Naive thymus-derived CD8-positive, alpha-beta T cell (primary cell): ENCODE results near the gene TMEM14B. TPM values are rescaled to one million over a fixed set of nuclear protein-coding genes. Genes with fewer than 3 reads are reported as not detected.

ENCODE experiments used
- ATAC-seq, 2 donors: fragments of 150-1000 bp; cut with Tn5 transposase in 1 of 2; sonication (Bioruptor Pico), chemical (Tn5 transposase) in 1 of 2; 1 replicate in 1 of 2; 2 replicates in 1 of 2; pipeline ENCODE4 v1.10.0; 2021; ENCODE audit warnings: mild to moderate bottlenecking in 2 of 2, moderate library complexity in 2 of 2
- POLR2A ChIA-PET: fragments of 350-600 bp; sonication (Branson Sonifier 250); formaldehyde crosslinking; loops from one replicate; lab custom pipeline; 2021; ENCODE audit warnings: antibody characterized with exemption; lab: Charles Lee
- DNase-seq, 10 donors: peaks; one replicate each; pipeline versions ENCODE4 v3.0.0 to v3.0.0-alpha.2; 2020 to 2022
- H3K27ac Mint-ChIP-seq, 10 donors: one replicate each; pipeline ENCODE4 v1.8.0; 2020 to 2022; ENCODE audit warnings: mild to moderate bottlenecking in 10 of 10, mixed read lengths in 10 of 10, moderate library complexity in 4 of 10, inconsistent platforms in 1 of 10
- H3K27me3 Mint-ChIP-seq, 5 donors: one replicate each; pipeline ENCODE4 v1.8.0; 2021 to 2022; ENCODE audit warnings: mixed read lengths in 5 of 5
- H3K36me3 Mint-ChIP-seq, 3 donors: one replicate each; pipeline ENCODE4 v1.8.0; 2020 to 2022; ENCODE audit warnings: mixed read lengths in 3 of 3, mild to moderate bottlenecking in 2 of 3, inconsistent platforms in 1 of 3
- H3K4me1 Mint-ChIP-seq, 4 donors: one replicate each; pipeline ENCODE4 v1.8.0; 2021 to 2022; ENCODE audit warnings: mixed read lengths in 4 of 4
- H3K4me3 Mint-ChIP-seq, 10 donors: one replicate each; pipeline ENCODE4 v1.8.0; 2020 to 2022; ENCODE audit warnings: mild to moderate bottlenecking in 10 of 10, mixed read lengths in 10 of 10, moderate library complexity in 6 of 10, inconsistent platforms in 1 of 10
- H3K9me3 Mint-ChIP-seq, 9 donors: one replicate each; pipeline ENCODE4 v1.8.0; 2020 to 2022; ENCODE audit warnings: mixed read lengths in 9 of 9, mild to moderate bottlenecking in 3 of 9, inconsistent platforms in 1 of 9, moderate library complexity in 1 of 9
- polyA plus RNA-seq, 3 donors: library from polyadenylated mRNA; unstranded; fragments of 300-500 nt; fragmentation: Illumina TruSeq; gene quantifications; one replicate each; pipeline ENCODE4 v1.2.3, GENCODE V29; 2021
- total RNA-seq, 8 experiments: library from RNA in 2 of 8; stranded (reverse) in 2 of 8; gene quantifications; one replicate each; pipeline ENCODE4 v1.2.3 and lab custom pipeline; 2021 to 2026

TMEM14B gene
- total and polyA plus RNA-seq, 5 experiments from 2014 or later = 76.4 to 241 (median 194) TPM

DNA sequence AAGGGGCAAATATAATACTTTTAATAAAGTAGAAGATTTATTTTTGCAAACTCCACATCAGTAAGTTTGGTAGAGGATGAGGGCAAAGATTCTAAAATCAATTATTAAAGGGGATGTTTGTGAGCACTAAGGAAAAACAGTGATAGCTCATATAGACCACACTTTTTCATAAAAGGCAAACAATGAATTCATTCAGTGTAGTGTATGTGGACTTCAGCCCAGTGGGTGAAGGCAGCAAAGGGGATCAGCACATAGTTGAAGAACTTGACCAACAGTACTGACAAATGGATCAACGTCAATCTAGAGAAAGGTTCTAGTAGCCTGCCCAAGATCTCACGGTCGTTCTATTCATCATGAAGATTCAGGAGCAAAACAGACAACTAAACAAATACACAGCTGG, 45.4 kb downstream of the TMEM14B start:
- H3K4me1 Mint-ChIP-seq = peaks cover 0 to 5% (median 0%) of the 10 kb centered on the region in 4 donors

DNA sequence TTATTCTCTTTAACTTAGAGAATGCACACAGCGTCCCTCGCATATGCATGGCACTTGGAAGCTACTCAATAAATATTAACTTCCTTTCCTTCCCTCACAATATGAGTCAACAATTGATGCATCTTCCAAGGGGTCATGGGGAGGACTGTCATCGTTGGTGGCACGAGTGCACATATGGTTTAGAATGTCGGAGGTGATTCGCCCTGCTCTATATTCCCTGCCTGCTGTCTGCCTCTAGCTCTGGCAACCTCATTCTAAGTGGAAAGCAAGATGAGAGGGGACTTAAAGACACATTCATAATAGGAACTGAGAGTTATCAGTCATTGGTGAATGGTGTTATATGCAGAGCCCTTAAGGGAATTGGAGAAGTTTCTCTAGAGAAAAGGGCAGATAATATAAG, 46.1 kb downstream of the TMEM14B start:
- Mint-ChIP-seq H3K27me3 (no peaks in the 10 kb centered on the region), H3K27ac (no peak overlapping the region), H3K36me3 (peaks cover 0 to 25% (median 5%) of the 10 kb centered on the region in 3 donors), H3K4me3 (no peak overlapping the region), H3K9me3 (no peaks in the 10 kb centered on the region), H3K4me1 (peaks cover 0 to 5% (median 0%) of the 10 kb centered on the region in 4 donors)
- POLR2A ChIA-PET = no interaction called here
- DNase-seq (no peak), ATAC-seq (no peak)

More for the DNA sequence above, 45.4 kb downstream of the TMEM14B start:
- Mint-ChIP-seq H3K4me3 (no peak overlapping the region), H3K27me3 (no peaks in the 10 kb centered on the region), H3K9me3 (no peaks in the 10 kb centered on the region), H3K36me3 (peaks cover 0 to 26% (median 5%) of the 10 kb centered on the region in 3 donors), H3K27ac (peak overlapping the region in 1 of 10 donors; percentile 37)
- DNase-seq (no peak), ATAC-seq (no peak)
- POLR2A ChIA-PET = no interaction called here

DNA sequence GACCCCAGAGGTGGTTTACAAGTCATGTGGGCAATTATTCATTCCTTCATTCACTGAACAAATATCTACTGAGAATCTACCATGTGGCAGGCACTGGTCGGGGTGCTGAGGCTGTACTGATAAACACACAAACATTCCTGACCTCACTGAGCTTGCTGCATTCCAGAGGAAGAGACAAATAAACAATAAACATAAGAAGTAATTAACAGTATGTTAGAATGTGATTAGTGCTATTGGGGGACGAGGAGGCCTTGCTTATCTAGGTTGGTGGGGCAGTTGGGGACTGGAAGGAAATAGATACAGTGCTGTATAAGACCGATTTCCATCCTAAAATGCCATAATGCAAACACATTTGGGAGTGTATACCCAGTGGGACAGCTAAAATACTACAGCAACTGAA, 46.6 kb downstream of the TMEM14B start:
- Mint-ChIP-seq H3K4me3 (no peak overlapping the region), H3K27ac (no peak overlapping the region), H3K36me3 (peaks cover 0 to 19% (median 5%) of the 10 kb centered on the region in 3 donors), H3K4me1 (peaks cover 0 to 2% (median 0%) of the 10 kb centered on the region in 4 donors), H3K9me3 (no peaks in the 10 kb centered on the region), H3K27me3 (no peaks in the 10 kb centered on the region)
- POLR2A ChIA-PET = no interaction called here
- ATAC-seq = no peak
- no peak for DNase-seq

DNA sequence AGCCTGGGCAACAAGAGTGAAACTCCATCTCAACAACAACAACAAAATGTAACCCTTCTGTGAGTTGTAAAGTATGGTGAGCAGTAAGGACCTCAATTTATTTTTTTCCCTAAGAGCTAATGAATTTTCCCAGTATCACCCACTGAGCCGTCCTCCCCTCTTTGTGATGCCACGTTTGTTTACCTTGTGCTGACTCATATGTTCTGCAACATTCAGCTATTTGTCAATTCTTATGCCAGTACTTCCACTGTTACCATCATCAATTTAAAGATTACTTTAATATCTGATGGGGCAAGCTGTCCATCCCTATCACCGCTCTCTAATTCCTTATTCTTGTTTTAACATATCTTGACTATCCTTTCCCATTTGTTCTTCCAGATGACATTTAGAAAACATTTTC, 53.2 kb downstream of the TMEM14B start:
- DNase-seq (no peak), ATAC-seq (no peak)
- no peaks in the 10 kb centered on the region for H3K9me3 Mint-ChIP-seq
- peaks cover 0 to 4% (median 0%) of the 10 kb centered on the region in 3 donors for H3K36me3 Mint-ChIP-seq
- no peaks in the 10 kb centered on the region for H3K27me3 Mint-ChIP-seq
- no peak overlapping the region for H3K27ac Mint-ChIP-seq
- H3K4me1 Mint-ChIP-seq = no peaks in the 10 kb centered on the region
- POLR2A ChIA-PET = interaction anchor here (0.5 kb wide), 1 partner anchor 14 kb away, joined by 3 read pairs; no protein-coding TSS in a partner anchor
- H3K4me3 Mint-ChIP-seq = no peak overlapping the region

DNA sequence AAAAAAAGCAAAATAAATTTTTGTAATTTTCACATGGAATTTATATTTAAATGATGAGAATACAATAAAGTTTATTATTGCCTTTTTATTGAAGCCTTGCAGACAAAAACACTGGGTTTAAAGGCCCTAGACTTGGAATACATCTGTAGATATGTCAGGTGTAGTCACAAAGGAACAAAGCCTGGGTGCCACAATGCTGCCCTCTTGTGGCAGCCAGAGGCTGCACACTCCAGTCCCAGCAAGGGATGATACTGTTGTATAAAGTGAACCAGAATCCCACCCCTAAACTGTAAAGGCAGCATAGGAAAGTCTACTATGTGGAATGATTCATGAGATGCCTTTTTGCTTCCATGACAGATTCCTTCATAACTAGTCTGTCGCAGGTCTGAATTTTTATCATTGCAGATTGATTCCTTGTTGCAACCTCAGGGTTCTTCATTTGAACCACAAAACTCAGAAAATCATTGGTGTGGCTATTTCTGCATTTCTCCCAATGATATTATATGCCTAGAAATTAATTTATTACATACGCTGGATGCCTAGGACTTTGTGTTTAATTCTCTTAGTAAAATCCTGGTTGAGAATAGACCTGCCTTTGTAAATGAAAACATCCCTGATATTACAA, 53.7 kb downstream of the TMEM14B start:
- POLR2A ChIA-PET = interaction anchor here (0.5 kb wide), 1 partner anchor 14 kb away, joined by 3 read pairs; no protein-coding TSS in a partner anchor
- Mint-ChIP-seq H3K36me3 (peaks cover 0 to 4% (median 0%) of the 10 kb centered on the region in 3 donors), H3K27ac (no peak overlapping the region), H3K9me3 (no peaks in the 10 kb centered on the region), H3K4me1 (no peaks in the 10 kb centered on the region), H3K27me3 (no peaks in the 10 kb centered on the region), H3K4me3 (no peak overlapping the region)
- peak; percentile 75 to 85 for ATAC-seq
- peak; percentile 23 to 70 (median 56) for DNase-seq

Other genes starting within 250 kb of the TMEM14B start
- gene GCNT2, start 226.5 kb upstream of the TMEM14B start, total RNA-seq = 1 to 10 TPM; 3.9 to 4.6 TPM
- gene GCNT2, start 226.5 kb upstream of the TMEM14B start, polyA plus RNA-seq = 1 to 10 TPM in 2 of 3 donors, under 1 TPM in 1; 0.85 to 1.8 (median 1.3) TPM
- 1 to 10 TPM; 1.2 to 1.8 TPM for gene C6orf52, start 53.2 kb upstream of the TMEM14B start, total RNA-seq
- gene C6orf52, start 53.2 kb upstream of the TMEM14B start, polyA plus RNA-seq = 1 to 10 TPM in 1 of 3 donors, under 1 TPM in 1, not detected in 1; 0.60 to 1.0 TPM
- 10 to 100 TPM in 1 of 2 experiments, 1 to 10 TPM in 1; 8.5 to 11.0 TPM for gene PAK1IP1, start 52.8 kb upstream of the TMEM14B start, total RNA-seq
- 10 to 100 TPM; 17.6 to 26.9 (median 22.4) TPM for gene PAK1IP1, start 52.8 kb upstream of the TMEM14B start, polyA plus RNA-seq
- 10 to 100 TPM; 33.7 to 35.8 TPM for gene TMEM14C, start 24.7 kb upstream of the TMEM14B start, total RNA-seq
- gene TMEM14C, start 24.7 kb upstream of the TMEM14B start, polyA plus RNA-seq = 100 to 1,000 TPM in 2 of 3 donors, 10 to 100 TPM in 1; 95.9 to 205 (median 135) TPM
- not detected for gene MAK, start 90.7 kb downstream of the TMEM14B start, total RNA-seq
- gene MAK, start 90.7 kb downstream of the TMEM14B start, polyA plus RNA-seq = under 1 TPM in 2 of 3 donors, not detected in 1; 0.09 to 0.13 TPM
- gene GCM2, start 134.2 kb downstream of the TMEM14B start, total RNA-seq = not detected
- not detected for gene GCM2, start 134.2 kb downstream of the TMEM14B start, polyA plus RNA-seq
- gene SYCP2L, start 139.2 kb downstream of the TMEM14B start, total RNA-seq = not detected
- gene SYCP2L, start 139.2 kb downstream of the TMEM14B start, polyA plus RNA-seq = not detected